Tracheal epithelial cell (primary cell): ENCODE results near the gene ZNF785. TPM values are rescaled to one million over a fixed set of nuclear protein-coding genes. Genes with fewer than 3 reads are reported as not detected.

ENCODE experiments used
- total RNA-seq: library from RNA; depleted of rRNA; stranded (reverse); fragments of >200 nt; gene quantifications from 2 replicates; pipeline ENCODE4 v1.2.1, GENCODE V29; 2014

ZNF785 gene
- total RNA-seq = 6.2 and 8.0 TPM in 2 replicates

GRCh38 chr16:30585400-30586191 is at the start of gene ZNF785:
Gene ZNF785 (minus strand): TSS chr16:30585697. CDS start chr16:30585611, 86 bp downstream.

GRCh38 chr16:30609926-30610839 is 24.7 kb upstream of the ZNF785 start, which contains the start of gene ZNF689:
Gene ZNF689 (minus strand): TSS chr16:30610389. CDS start chr16:30610041, 348 bp downstream.

GRCh38 chr16:30571445-30572322 is 13.8 kb downstream of the ZNF785 start, which contains the start of gene ZNF688:
Gene ZNF688 (minus strand): TSS chr16:30571714. CDS start chr16:30571629, 85 bp downstream.

GRCh38 chr16:30557957-30558788 is 27.3 kb downstream of the ZNF785 start, which contains the start of gene ZNF764:
Gene ZNF764 (minus strand): TSS chr16:30558374. CDS start chr16:30558182, 192 bp downstream.

GRCh38 chr16:30534368-30535105 is 51.0 kb downstream of the ZNF785 start, which contains the start of gene ZNF747:
Gene ZNF747 (minus strand): TSS chr16:30534858. CDS start chr16:30534679, 179 bp downstream.

Other genes with a start within 250 kb of the ZNF785 start
- gene CD2BP2, start 230.4 kb downstream of the ZNF785 start, total RNA-seq = 37.1 and 40.2 TPM in 2 replicates
- gene TBC1D10B, start 215.2 kb downstream of the ZNF785 start, total RNA-seq = 19.3 and 22.6 TPM in 2 replicates
- not detected in 2 replicates for gene MYL11, start 210.9 kb downstream of the ZNF785 start, total RNA-seq
- gene SEPTIN1, start 203.1 kb downstream of the ZNF785 start, total RNA-seq = not detected in 2 replicates
- 10.4 and 11.1 TPM in 2 replicates for gene ZNF48, start 190.3 kb downstream of the ZNF785 start, total RNA-seq
- gene ZNF771, start 178.1 kb downstream of the ZNF785 start, total RNA-seq = 11.3 and 14.7 TPM in 2 replicates
- gene DCTPP1, start 155.7 kb downstream of the ZNF785 start, total RNA-seq = 25.4 and 31.3 TPM in 2 replicates
- gene SEPHS2, start 139.8 kb downstream of the ZNF785 start, total RNA-seq = 7.2 and 10.0 TPM in 2 replicates
- gene ITGAL, start 113.0 kb downstream of the ZNF785 start, total RNA-seq = not detected in 2 replicates
- gene ZNF768, start 59.1 kb downstream of the ZNF785 start, total RNA-seq = 27.2 and 34.5 TPM in 2 replicates
- gene ZNF747, start 50.8 kb downstream of the ZNF785 start, total RNA-seq = 6.6 and 7.5 TPM in 2 replicates
- gene ZNF764, start 27.3 kb downstream of the ZNF785 start, total RNA-seq = 3.4 and 3.6 TPM in 2 replicates
- gene ZNF688, start 14.0 kb downstream of the ZNF785 start, total RNA-seq = 8.2 and 10.7 TPM in 2 replicates
- gene ZNF689, start 24.7 kb upstream of the ZNF785 start, total RNA-seq = 1.7 and 3.8 TPM in 2 replicates
- gene PRR14, start 65.3 kb upstream of the ZNF785 start, total RNA-seq = 8.7 and 10.1 TPM in 2 replicates
- gene FBRS, start 72.7 kb upstream of the ZNF785 start, total RNA-seq = 11.1 and 14.9 TPM in 2 replicates
- 15.7 and 16.8 TPM in 2 replicates for gene SRCAP, start 113.5 kb upstream of the ZNF785 start, total RNA-seq
- gene PHKG2, start 162.7 kb upstream of the ZNF785 start, total RNA-seq = 9.6 and 16.1 TPM in 2 replicates
- 1.4 TPM in 1 of 2 replicates, not detected in the other for gene CFAP119, start 176.4 kb upstream of the ZNF785 start, total RNA-seq
- 50.3 and 56.6 TPM in 2 replicates for gene RNF40, start 176.6 kb upstream of the ZNF785 start, total RNA-seq
- 5.5 and 6.6 TPM in 2 replicates for gene ZNF629, start 201.5 kb upstream of the ZNF785 start, total RNA-seq